B cell (primary cell): Measurements from ENCODE around the gene CDR2L. TPM values are rescaled to one million over a fixed set of nuclear protein-coding genes. Genes with fewer than 3 reads are reported as not detected.

Experiments used
- ATAC-seq: fragments of 200-7000 bp; cut with Tn5 transposase; one replicate; pipeline ENCODE4 v1.10.0; 2021; ENCODE audit warnings: low read depth, mild to moderate bottlenecking, moderate number of reproducible peaks, moderate library complexity
- CTCF ChIA-PET: fragments of 350-600 bp; sonication (Branson Sonifier 250); formaldehyde crosslinking; loops from one replicate; lab custom pipeline; 2021; ENCODE audit warnings: antibody characterized with exemption, inconsistent platforms; lab: Charles Lee
- POLR2A ChIA-PET: fragments of 350-600 bp; sonication (Branson Sonifier 250); formaldehyde crosslinking; loops from one replicate; lab custom pipeline; 2021; ENCODE audit warnings: antibody characterized with exemption; lab: Charles Lee
- DNase-seq: peaks from one replicate; pipeline ENCODE4 v3.0.0; 2013
- H2AFZ ChIP-seq: 2 replicates; pipeline ENCODE4 v1.6.1; 2012; ENCODE audit warnings: mild to moderate bottlenecking, low read depth, low read length; ENCODE audit not compliant: insufficient read depth, poor library complexity, severe bottlenecking
- H3K27ac ChIP-seq, 2 donors: 1 replicate in 1 of 2; 2 replicates in 1 of 2; pipeline ENCODE4 v1.5.1; 2012 to 2013; ENCODE audit warnings: low read length in 2 of 2, mild to moderate bottlenecking in 2 of 2, moderate library complexity in 1 of 2
- H3K27me3 ChIP-seq, 4 experiments: fragments of 200-600 bp in 1 of 4; sonication (generic) in 1 of 4; replicated peaks in 1 of 4; 1 replicate in 2 of 4; 2 replicates in 2 of 4; pipeline versions ENCODE4 v1.6.1 to v1.7.0; 2013 to 2016; ENCODE audit warnings: low read length in 3 of 4, mild to moderate bottlenecking in 2 of 4, mixed read lengths in 1 of 4, moderate library complexity in 1 of 4; ENCODE audit not compliant: insufficient read depth in 4 of 4, control insufficient read depth in 3 of 4; ENCODE audit errors: control extremely low read depth in 1 of 4
- H3K36me3 ChIP-seq, 2 experiments: replicated peaks in 1 of 2; 1 replicate in 1 of 2; 2 replicates in 1 of 2; pipeline versions ENCODE4 v1.6.1 to v1.7.1; 2013; ENCODE audit warnings: low read length in 1 of 2; ENCODE audit not compliant: insufficient read depth in 2 of 2, control insufficient read depth in 1 of 2; ENCODE audit errors: control extremely low read depth in 1 of 2, extremely low read depth in 1 of 2
- H3K4me1 ChIP-seq, 2 donors: fragments of 200-600 bp in 1 of 2; sonication (generic) in 1 of 2; 1 replicate in 1 of 2; 2 replicates in 1 of 2; pipeline versions ENCODE4 v1.5.1 to v1.6.1; 2013 to 2017; ENCODE audit warnings: low read length in 2 of 2; ENCODE audit not compliant: control insufficient read depth in 2 of 2, insufficient read depth in 2 of 2
- H3K4me2 ChIP-seq: replicated peaks from 2 replicates; pipeline ENCODE3; 2012; ENCODE audit warnings: mild to moderate bottlenecking, low read depth, low read length; ENCODE audit not compliant: poor library complexity, severe bottlenecking
- H3K4me3 ChIP-seq, 5 experiments: fragments of 200-600 bp in 1 of 5; sonication (generic) in 1 of 5; 1 replicate in 3 of 5; 2 replicates in 2 of 5; pipeline versions ENCODE4 v1.5.1 to v1.7.0; 2011 to 2016; ENCODE audit warnings: low read length in 4 of 5, mild to moderate bottlenecking in 4 of 5, low read depth in 2 of 5, control low read depth in 1 of 5, moderate library complexity in 1 of 5; ENCODE audit not compliant: insufficient read depth in 1 of 5; ENCODE audit errors: control extremely low read depth in 1 of 5, extremely low read depth in 1 of 5
- H3K79me2 ChIP-seq: fragments of 200-600 bp; sonication (generic); one replicate; pipeline ENCODE4 v1.6.0; 2016; ENCODE audit warnings: low read length; ENCODE audit not compliant: control insufficient read depth, insufficient read depth
- H3K9ac ChIP-seq: fragments of 200-600 bp; sonication (generic); 2 replicates; pipeline ENCODE4 v1.6.1; 2017; ENCODE audit warnings: mild to moderate bottlenecking, low read length, moderate library complexity
- H3K9me3 ChIP-seq, 3 donors: one replicate each; pipeline versions ENCODE4 v1.6.1 to v1.7.1; 2013; ENCODE audit warnings: low read length in 2 of 3; ENCODE audit not compliant: control insufficient read depth in 2 of 3, insufficient read depth in 1 of 3; ENCODE audit errors: control extremely low read depth in 1 of 3
- H4K20me1 ChIP-seq: 2 replicates; pipeline ENCODE4 v1.6.0; 2012; ENCODE audit warnings: mild to moderate bottlenecking, low read length; ENCODE audit not compliant: insufficient read depth, control insufficient read depth, poor library complexity, severe bottlenecking
- H3K27ac Mint-ChIP-seq: one replicate; pipeline ENCODE4 v1.8.0; 2021; ENCODE audit warnings: mixed read lengths
- H3K27me3 Mint-ChIP-seq: one replicate; pipeline ENCODE4 v1.8.0; 2021; ENCODE audit warnings: mixed read lengths
- H3K4me1 Mint-ChIP-seq: one replicate; pipeline ENCODE4 v1.8.0; 2021; ENCODE audit warnings: mixed read lengths
- H3K4me3 Mint-ChIP-seq: one replicate; pipeline ENCODE4 v1.8.0; 2021; ENCODE audit warnings: mixed read lengths
- H3K9me3 Mint-ChIP-seq: one replicate; pipeline ENCODE4 v1.8.0; 2022; ENCODE audit warnings: mixed read lengths; ENCODE audit not compliant: insufficient read depth
- CTCF ChIP-seq: fragments of 200-600 bp; IDR thresholded peaks from one replicate; pipeline ENCODE4 v1.8.0; 2022; ENCODE audit warnings: antibody characterized with exemption, mild to moderate bottlenecking
- EZH2 ChIP-seq: IDR thresholded peaks from 2 replicates; pipeline ENCODE4 v1.6.1; 2012; ENCODE audit warnings: borderline replicate concordance, low read depth, mild to moderate bottlenecking, moderate library complexity, low read length; ENCODE audit not compliant: insufficient read depth, poor library complexity, severe bottlenecking
- WGBS: methylation state at CpG from one replicate; pipeline ENCODE4 v1.1.5; 2013; ENCODE audit warnings: missing lambda C conversion rate; ENCODE audit not compliant: insufficient coverage; 5-methylcytosine and 5-hydroxymethylcytosine counted together
- intact Hi-C: fragments of 100-400 bp; cut with micrococcal nuclease; formaldehyde crosslinking; loops from one replicate; pipeline ENCODE4 v1.10.0; 2022
- polyA plus RNA-seq: library from polyadenylated mRNA; depleted of rRNA; stranded (reverse); fragments of >200 nt; gene quantifications from 2 replicates; pipeline ENCODE4 v1.2.3, GENCODE V29; 2012
- total RNA-seq, 2 donors: library from RNA; stranded (reverse); fragments of 120-200 nt in 1 of 2; gene quantifications; 1 replicate in 1 of 2; 2 replicates in 1 of 2; pipeline versions ENCODE4 v1.2.3 to v1.2.4, GENCODE V29; 2013 to 2022

Gene CDR2L
- total and polyA plus RNA-seq, 2 donors (not counting 1 experiment from before 2014, with no cell fraction given) = 0.03 TPM; not detected in 1

GRCh38 chr17:74981318-74981978, 6.0 kb upstream of the CDR2L start:
- Histone ChIP-seq H3K27ac (no peak overlapping the region), H3K36me3 (no peaks in the 10 kb centered on the region), H3K9me3 (peaks cover 0 to 4% (median 0%) of the 10 kb centered on the region in 3 donors), H4K20me1 (no peaks in the 10 kb centered on the region), H3K4me2 (peak overlapping the region; percentile 88), H3K9ac (peak overlapping the region; percentile 69), H3K4me3 (peak overlapping the region; percentile 60 to 73 (median 63)), H3K79me2 (no peaks in the 10 kb centered on the region), H3K27me3 (peaks cover 0 to 48% (median 11%) of the 10 kb centered on the region in 4 experiments), H3K4me1 (peaks cover 11 to 16% of the 10 kb centered on the region in 2 donors), H2AFZ (peak overlapping the region; percentile 76)
- Mint-ChIP-seq H3K27ac (peak overlapping the region; percentile 76), H3K4me1 (peaks cover 11% of the 10 kb centered on the region), H3K9me3 (no peaks in the 10 kb centered on the region), H3K27me3 (peaks cover 23% of the 10 kb centered on the region), H3K4me3 (peak overlapping the region; percentile 94)
- TF ChIP-seq EZH2 (no peak), CTCF (no peak)
- ChIA-PET POLR2A (no interaction called here), CTCF (interaction anchor here (3.5 kb wide), 1 partner anchor 20 kb away, joined by 24 read pairs; no protein-coding TSS in a partner anchor)
- intact Hi-C loops = no loop called here
- ATAC-seq = no peak
- no peak for DNase-seq
- 59% methylated on average over 10 of the region's 16 CpGs for WGBS
